Activated naive CD4-positive, alpha-beta T cell treated with anti-CD3 and anti-CD28 coated beads for 36 hours (primary cell): ENCODE data around the gene ANXA9. TPM values are rescaled to one million over a fixed set of nuclear protein-coding genes. Genes with fewer than 3 reads are reported as not detected.

ENCODE experiments used
- CTCF ChIA-PET: fragments of 350-600 bp; sonication (Branson Sonifier 250); formaldehyde crosslinking; loops from one replicate; lab custom pipeline; 2021; ENCODE audit warnings: antibody characterized with exemption; lab: Charles Lee
- DNase-seq: peaks from one replicate; pipeline ENCODE4 v3.0.0-alpha.2; 2020
- H3K27ac Mint-ChIP-seq: one replicate; pipeline ENCODE4 v1.8.0; 2021; ENCODE audit warnings: mild to moderate bottlenecking, mixed read lengths
- H3K27me3 Mint-ChIP-seq: one replicate; pipeline ENCODE4 v1.8.0; 2021; ENCODE audit warnings: low read depth, mixed read lengths
- H3K36me3 Mint-ChIP-seq: one replicate; pipeline ENCODE4 v1.8.0; 2021; ENCODE audit warnings: low read depth, mixed read lengths
- H3K4me1 Mint-ChIP-seq: one replicate; pipeline ENCODE4 v1.8.0; 2021; ENCODE audit warnings: low read depth, mixed read lengths
- H3K4me3 Mint-ChIP-seq: one replicate; pipeline ENCODE4 v1.8.0; 2021; ENCODE audit warnings: mild to moderate bottlenecking, moderate library complexity, mixed read lengths
- H3K9me3 Mint-ChIP-seq: one replicate; pipeline ENCODE4 v1.8.0; 2021; ENCODE audit warnings: mixed read lengths
- intact Hi-C: fragments of 100-400 bp; cut with micrococcal nuclease; formaldehyde crosslinking; loops from one replicate; pipeline ENCODE4 v1.15.1; 2023
- total RNA-seq, 2 experiments: library from RNA; stranded (reverse); gene quantifications; one replicate each; pipeline ENCODE4 v1.2.3, GENCODE V29; 2021

Gene ANXA9
- not detected for total RNA-seq

GRCh38 chr1:150981805-150982712 is at the start of gene ANXA9:
ANXA9 (plus strand) TSS chr1:150982292; CDS start chr1:150983106, 814 bp downstream.
- CTCF ChIA-PET, result interaction anchor here (0.5 to 14.7 kb wide), 5 partner anchors 16 to 412 kb away, joined by 3 to 171 read pairs (median 6); partner anchors contain the start of gene MINDY1
- Mint-ChIP-seq H3K27ac (no peak within 1 kb of the TSS), H3K4me1 (peaks cover 22% of the 10 kb centered on the region), H3K9me3 (no peaks in the 10 kb centered on the region), H3K4me3 (no peak within 1 kb of the TSS), H3K27me3 (no peaks in the 10 kb centered on the region), H3K36me3 (no peaks in the 10 kb centered on the region)
- no peak for DNase-seq
- intact Hi-C loops, result no loop called here

- no peak for DNase-seq
- no peaks in the 10 kb centered on the region for H3K4me1 Mint-ChIP-seq
- H3K27ac Mint-ChIP-seq, result no peak overlapping the region
- H3K27me3 Mint-ChIP-seq, result no peaks in the 10 kb centered on the region
- H3K9me3 Mint-ChIP-seq, result no peaks in the 10 kb centered on the region
- CTCF ChIA-PET, result no interaction called here
- intact Hi-C loops, result no loop called here
- no peak overlapping the region for H3K4me3 Mint-ChIP-seq
- peaks cover 26% of the 10 kb centered on the region for H3K36me3 Mint-ChIP-seq
Observed at GRCh38 chr1:150944856-150945255, 37.2 kb upstream of the ANXA9 start.

- no peak overlapping the region for H3K27ac Mint-ChIP-seq
- peaks cover 34% of the 10 kb centered on the region for H3K36me3 Mint-ChIP-seq
- no peak for DNase-seq
- CTCF ChIA-PET, result no interaction called here
- H3K4me1 Mint-ChIP-seq, result peaks cover 3% of the 10 kb centered on the region
- no peaks in the 10 kb centered on the region for H3K9me3 Mint-ChIP-seq
- H3K27me3 Mint-ChIP-seq, result no peaks in the 10 kb centered on the region
- H3K4me3 Mint-ChIP-seq, result no peak overlapping the region
- intact Hi-C loops, result no loop called here
Observed at GRCh38 chr1:150954708-150955107, 27.4 kb upstream of the ANXA9 start.

- Mint-ChIP-seq H3K9me3 (no peaks in the 10 kb centered on the region), H3K36me3 (peaks cover 38% of the 10 kb centered on the region), H3K27me3 (no peaks in the 10 kb centered on the region), H3K27ac (no peak overlapping the region), H3K4me3 (no peak overlapping the region), H3K4me1 (peaks cover 3% of the 10 kb centered on the region)
- intact Hi-C loops, result no loop called here
- DNase-seq, result no peak
- CTCF ChIA-PET, result no interaction called here
Observed at GRCh38 chr1:150955280-150955679, 26.8 kb upstream of the ANXA9 start.

- no peaks in the 10 kb centered on the region for H3K27me3 Mint-ChIP-seq
Observed at GRCh38 chr1:150957666-150958065, 24.4 kb upstream of the ANXA9 start.

GRCh38 chr1:150960646-150961045 is 21.4 kb upstream of the ANXA9 start:
- H3K27me3 Mint-ChIP-seq, result no peaks in the 10 kb centered on the region
- H3K27ac Mint-ChIP-seq, result peak overlapping the region; percentile 62
- intact Hi-C loops, result no loop called here
- H3K9me3 Mint-ChIP-seq, result no peaks in the 10 kb centered on the region
- DNase-seq, result no peak
- peaks cover 15% of the 10 kb centered on the region for H3K4me1 Mint-ChIP-seq
- H3K4me3 Mint-ChIP-seq, result no peak overlapping the region
- CTCF ChIA-PET, result no interaction called here
- peaks cover 50% of the 10 kb centered on the region for H3K36me3 Mint-ChIP-seq

More at GRCh38 chr1:150957666-150958065, 24.4 kb upstream of the ANXA9 start:
- Mint-ChIP-seq H3K9me3 (no peaks in the 10 kb centered on the region), H3K4me3 (no peak overlapping the region), H3K36me3 (peaks cover 37% of the 10 kb centered on the region), H3K27ac (no peak overlapping the region), H3K4me1 (peaks cover 14% of the 10 kb centered on the region)
- no peak for DNase-seq
- CTCF ChIA-PET, result interaction anchor here (0.7 to 1.2 kb wide), 5 partner anchors 8 to 432 kb away, joined by 3 to 5 read pairs (median 3); no protein-coding TSS in a partner anchor
- intact Hi-C loops, result no loop called here

GRCh38 chr1:150961756-150962155 is 20.3 kb upstream of the ANXA9 start:
- Mint-ChIP-seq H3K4me1 (peaks cover 15% of the 10 kb centered on the region), H3K27me3 (no peaks in the 10 kb centered on the region), H3K9me3 (no peaks in the 10 kb centered on the region), H3K4me3 (no peak overlapping the region), H3K36me3 (peaks cover 54% of the 10 kb centered on the region), H3K27ac (peak overlapping the region; percentile 32)
- intact Hi-C loops, result no loop called here
- CTCF ChIA-PET, result interaction anchor here (0.6 kb wide), 1 partner anchor 338 kb away, joined by 4 read pairs; no protein-coding TSS in a partner anchor
- no peak for DNase-seq

- Mint-ChIP-seq H3K4me3 (no peak overlapping the region), H3K9me3 (no peaks in the 10 kb centered on the region), H3K36me3 (peaks cover 58% of the 10 kb centered on the region), H3K27ac (peak overlapping the region; percentile 41), H3K4me1 (peaks cover 12% of the 10 kb centered on the region), H3K27me3 (no peaks in the 10 kb centered on the region)
- intact Hi-C loops, result no loop called here
- DNase-seq, result no peak
- CTCF ChIA-PET, result interaction anchor here (0.9 kb wide), 1 partner anchor 43 kb away, joined by 4 read pairs; the partner anchor contains the start of gene MINDY1
Observed at GRCh38 chr1:150963321-150964163, 18.6 kb upstream of the ANXA9 start.

GRCh38 chr1:150964164-150964489 is 18.0 kb upstream of the ANXA9 start:
- intact Hi-C loops, result no loop called here
- H3K27me3 Mint-ChIP-seq, result no peaks in the 10 kb centered on the region
- DNase-seq, result no peak
- H3K9me3 Mint-ChIP-seq, result no peaks in the 10 kb centered on the region
- no peak overlapping the region for H3K4me3 Mint-ChIP-seq
- CTCF ChIA-PET, result interaction anchor here (2.4 kb wide), 1 partner anchor 16 kb away, joined by 9 read pairs; no protein-coding TSS in a partner anchor
- H3K4me1 Mint-ChIP-seq, result peaks cover 12% of the 10 kb centered on the region
- H3K27ac Mint-ChIP-seq, result peak overlapping the region; percentile 41
- peaks cover 57% of the 10 kb centered on the region for H3K36me3 Mint-ChIP-seq

- Mint-ChIP-seq H3K36me3 (peaks cover 47% of the 10 kb centered on the region), H3K4me3 (no peak overlapping the region), H3K9me3 (no peaks in the 10 kb centered on the region), H3K4me1 (peaks cover 18% of the 10 kb centered on the region), H3K27ac (no peak overlapping the region), H3K27me3 (no peaks in the 10 kb centered on the region)
- intact Hi-C loops, result no loop called here
- CTCF ChIA-PET, result interaction anchor here (0.6 to 2.4 kb wide), 3 partner anchors 8 to 417 kb away, joined by 3 to 9 read pairs (median 3); no protein-coding TSS in a partner anchor
- no peak for DNase-seq
Observed at GRCh38 chr1:150965605-150966004, 16.5 kb upstream of the ANXA9 start.

- no peak for DNase-seq
- H3K4me3 Mint-ChIP-seq, result no peak overlapping the region
- CTCF ChIA-PET, result interaction anchor here (0.6 to 2.4 kb wide), 4 partner anchors 9 to 418 kb away, joined by 3 to 9 read pairs (median 4); no protein-coding TSS in a partner anchor
- peaks cover 22% of the 10 kb centered on the region for H3K4me1 Mint-ChIP-seq
- H3K27ac Mint-ChIP-seq, result no peak overlapping the region
- no peaks in the 10 kb centered on the region for H3K9me3 Mint-ChIP-seq
- H3K27me3 Mint-ChIP-seq, result no peaks in the 10 kb centered on the region
- intact Hi-C loops, result no loop called here
- peaks cover 45% of the 10 kb centered on the region for H3K36me3 Mint-ChIP-seq
Observed at GRCh38 chr1:150966011-150966410, 16.1 kb upstream of the ANXA9 start.

- intact Hi-C loops, result no loop called here
- Mint-ChIP-seq H3K9me3 (no peaks in the 10 kb centered on the region), H3K27me3 (no peaks in the 10 kb centered on the region), H3K4me3 (no peak overlapping the region), H3K36me3 (peaks cover 34% of the 10 kb centered on the region), H3K27ac (no peak overlapping the region), H3K4me1 (peaks cover 29% of the 10 kb centered on the region)
- DNase-seq, result no peak
- CTCF ChIA-PET, result interaction anchor here (0.7 to 0.9 kb wide), 2 partner anchors 9 to 19 kb away, joined by 3 read pairs; no protein-coding TSS in a partner anchor
Observed at GRCh38 chr1:150967936-150968335, 14.2 kb upstream of the ANXA9 start.
